LoVo (cell line): Measurements from ENCODE around the gene MUC4.
"Not testable (repeated sequence)": the region's sequence is repeated elsewhere in the genome, so short reads cannot be mapped to it uniquely, and the experiment has no call there.

Experiments used
- DNase-seq: peaks from one replicate; pipeline ENCODE4 v3.0.0-alpha.2; 2016; ENCODE audit warnings: low spot score

Gene MUC4

GRCh38 chr3:195838714-195839113 is 27.0 kb upstream of the MUC4 start:
- no peak for DNase-seq

GRCh38 chr3:195836476-195837135 is 24.9 kb upstream of the MUC4 start:
- no peak for DNase-seq

- DNase-seq = no peak
These were observed 24.1 kb upstream of the MUC4 start for GRCh38 chr3:195835791-195836190.

- DNase-seq = no peak
These were observed 23.2 kb upstream of the MUC4 start for GRCh38 chr3:195834675-195835583.

- DNase-seq = no peak
These were observed 18.1 kb upstream of the MUC4 start for GRCh38 chr3:195829897-195830254.

- no peak for DNase-seq
These were observed 17.0 kb upstream of the MUC4 start for GRCh38 chr3:195828762-195829161.

GRCh38 chr3:195825857-195826804 is 14.4 kb upstream of the MUC4 start:
- no peak for DNase-seq

- DNase-seq = no peak
These were observed 13.5 kb upstream of the MUC4 start for GRCh38 chr3:195825191-195825588.

- not testable (repeated sequence) for DNase-seq
These were observed 12.9 kb upstream of the MUC4 start for GRCh38 chr3:195824425-195825190.

GRCh38 chr3:195823999-195824398 is 12.3 kb upstream of the MUC4 start:
- DNase-seq = no peak

GRCh38 chr3:195823280-195823679 is 11.6 kb upstream of the MUC4 start:
- DNase-seq = no peak

- DNase-seq = no peak
These were observed 10.5 kb upstream of the MUC4 start for GRCh38 chr3:195822131-195822696.

- peak; percentile 61 for DNase-seq
These were observed 9.8 kb upstream of the MUC4 start for GRCh38 chr3:195821403-195822130.

GRCh38 chr3:195820901-195821300 is 9.2 kb upstream of the MUC4 start:
- DNase-seq = no peak

GRCh38 chr3:195820186-195820585 is 8.5 kb upstream of the MUC4 start:
- DNase-seq = no peak

- DNase-seq = no peak
These were observed 6.6 kb upstream of the MUC4 start for GRCh38 chr3:195818301-195818700.

- DNase-seq = no peak
These were observed 5.9 kb upstream of the MUC4 start for GRCh38 chr3:195817578-195818135.

- not testable (repeated sequence) for DNase-seq
These were observed 4.7 kb upstream of the MUC4 start for GRCh38 chr3:195816276-195816913.

GRCh38 chr3:195815169-195815771 is 3.5 kb upstream of the MUC4 start:
- no peak for DNase-seq
